K562 (cell line): Measurements from ENCODE around the gene TPSG1.

Experiments
- BDP1 ChIP-seq: IDR thresholded peaks from 3 replicates; pipeline ENCODE4 v1.6.1; 2011; ENCODE audit not compliant: insufficient read length, insufficient read depth
- GTF2E2 ChIP-seq: fragments of 200-800 bp; sonication (Bioruptor generic); IDR thresholded peaks from 2 replicates; pipeline ENCODE4 v1.6.1; 2016; ENCODE audit warnings: missing genetic modification characterization, missing compliant biosample characterization
- PRDM10 ChIP-seq: fragments of 450-650 bp; IDR thresholded peaks from 2 replicates; pipeline ENCODE4 v1.6.1; 2018; ENCODE audit not compliant: partially characterized antibody
- SMAD3 ChIP-seq: fragments of 450-650 bp; formaldehyde crosslinking; conservative IDR thresholded peaks from 2 replicates; pipeline ENCODE4 v1.4.0; 2020; ENCODE audit warnings: mild to moderate bottlenecking
- SMARCB1 ChIP-seq: IDR thresholded peaks from 2 replicates; pipeline ENCODE4 v1.6.1; 2011; ENCODE audit warnings: improper control_type of control experiment, low read depth; ENCODE audit not compliant: insufficient read length
- ZBTB26 ChIP-seq: fragments of 450-650 bp; formaldehyde crosslinking; IDR thresholded peaks from 2 replicates; pipeline ENCODE4 v1.4.0; 2022; ENCODE audit warnings: missing genetic modification characterization
- ZNF41 ChIP-seq: fragments of 250-450 bp; sonication (Bioruptor Pico); conservative IDR thresholded peaks from 2 replicates; pipeline ENCODE4 v1.4.0; 2020; ENCODE audit warnings: mild to moderate bottlenecking
- ZNF740 ChIP-seq, 3 experiments: fragments of 200-800 bp in 1 of 3; sonication (Bioruptor generic) in 1 of 3; sonication (generic) in 1 of 3; formaldehyde crosslinking in 1 of 3; IDR thresholded peaks; 2 replicates each; pipeline versions ENCODE4 v1.6.1 to v1.8.0; 2016 to 2022; ENCODE audit warnings: mild to moderate bottlenecking in 2 of 3, missing compliant biosample characterization in 2 of 3, missing genetic modification characterization in 2 of 3, missing genetic modification reagents in 1 of 3

DNA sequence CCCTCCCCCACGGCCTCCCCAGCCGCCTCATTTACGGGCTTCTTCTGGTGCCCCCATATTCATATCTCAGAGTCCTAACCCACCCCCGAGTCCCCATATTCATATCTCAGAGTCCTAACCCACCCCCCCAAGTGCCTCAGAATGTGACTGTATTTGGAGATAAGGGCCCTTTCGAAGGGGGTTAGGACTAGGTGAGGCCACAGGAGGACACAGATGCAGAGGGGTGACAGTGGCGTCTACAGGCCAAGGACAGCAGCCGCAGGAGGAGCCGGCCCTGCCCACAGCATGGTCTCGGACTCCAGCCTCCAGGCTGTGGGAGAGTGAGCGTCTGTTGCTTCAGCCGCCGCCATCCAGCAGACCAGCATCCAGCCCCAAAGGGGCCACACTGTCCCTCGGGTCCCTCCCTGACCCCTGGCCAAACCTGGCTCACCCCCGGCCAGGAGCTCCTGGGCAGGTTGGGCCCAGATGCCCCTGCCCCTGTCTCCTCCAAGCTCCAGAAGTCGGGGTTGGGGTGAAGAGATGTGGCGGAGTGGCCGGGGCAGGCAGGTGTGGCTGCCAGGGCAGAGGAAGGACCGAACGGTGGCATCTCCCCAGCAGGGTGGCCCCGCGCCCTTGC lies 46.7 kb downstream of the TPSG1 start:
- TF ChIP-seq PRDM10 (no peak), SMAD3 (CRISPR knock-in tag) (no peak), ZNF41 (CRISPR knock-in tag) (no peak), ZBTB26 (CRISPR knock-in tag) (no peak), BDP1 (no peak), GTF2E2 (tag) (no peak), SMARCB1 (no peak), ZNF740 (CRISPR knock-in tag; IDR thresholded peaks at IDR 0.05) (no peak), ZNF740 (tag; IDR thresholded peaks at IDR 0.05) (no peak)
